Activated T-cell treated with anti-CD3 and anti-CD28 coated beads, Interleukin-2, amount 50 U/mL, for 4 hours (primary cell): ENCODE data around the gene NAB2. TPM values are rescaled to one million over a fixed set of nuclear protein-coding genes. Genes with fewer than 3 reads are reported as not detected.

ENCODE experiments used
- ATAC-seq, 2 donors: fragments of 200-7000 bp; cut with Tn5 transposase; one replicate each; pipeline ENCODE4 v1.10.0; 2021
- DNase-seq: peaks from one replicate; pipeline ENCODE4 v3.0.0-alpha.2; 2020
- H3K27me3 Mint-ChIP-seq: one replicate; pipeline ENCODE4 v1.8.0; 2021; ENCODE audit warnings: low read depth, mixed read lengths
- H3K36me3 Mint-ChIP-seq: one replicate; pipeline ENCODE4 v1.8.0; 2022; ENCODE audit warnings: mixed read lengths; ENCODE audit not compliant: insufficient read depth
- H3K4me1 Mint-ChIP-seq: one replicate; pipeline ENCODE4 v1.8.0; 2021; ENCODE audit warnings: low read depth, mixed read lengths
- H3K4me3 Mint-ChIP-seq: one replicate; pipeline ENCODE4 v1.8.0; 2021; ENCODE audit warnings: mild to moderate bottlenecking, moderate library complexity, mixed read lengths
- H3K9me3 Mint-ChIP-seq: one replicate; pipeline ENCODE4 v1.8.0; 2021; ENCODE audit warnings: mixed read lengths
- total RNA-seq, 3 donors: library from RNA; stranded (reverse); gene quantifications; one replicate each; pipeline ENCODE4 v1.2.1, GENCODE V29; 2021

NAB2 gene
- total RNA-seq, 3 donors from 2014 or later, result 51.3 to 54.6 (median 52.8) TPM

- Mint-ChIP-seq H3K4me3 (peak overlapping the region; percentile 13), H3K4me1 (peaks cover 54% of the 10 kb centered on the region), H3K9me3 (no peaks in the 10 kb centered on the region), H3K27me3 (no peaks in the 10 kb centered on the region), H3K36me3 (peaks cover 38% of the 10 kb centered on the region)
- no peak for ATAC-seq
- DNase-seq, result no peak
These were observed 5.6 kb downstream of the NAB2 start for GRCh38 chr12:57094208-57095160.

GRCh38 chr12:57095440-57095839, 6.5 kb downstream of the NAB2 start:
- Mint-ChIP-seq H3K27me3 (no peaks in the 10 kb centered on the region), H3K4me1 (peaks cover 47% of the 10 kb centered on the region), H3K4me3 (no peak overlapping the region), H3K9me3 (no peaks in the 10 kb centered on the region), H3K36me3 (peaks cover 44% of the 10 kb centered on the region)
- DNase-seq (no peak), ATAC-seq (no peak)

GRCh38 chr12:57096099-57096572, 7.2 kb downstream of the NAB2 start:
- Mint-ChIP-seq H3K27me3 (no peaks in the 10 kb centered on the region), H3K36me3 (peaks cover 41% of the 10 kb centered on the region), H3K9me3 (no peaks in the 10 kb centered on the region), H3K4me3 (no peak overlapping the region), H3K4me1 (peaks cover 40% of the 10 kb centered on the region)
- DNase-seq (no peak), ATAC-seq (no peak)

- Mint-ChIP-seq H3K36me3 (peaks cover 41% of the 10 kb centered on the region), H3K4me3 (no peak overlapping the region), H3K27me3 (no peaks in the 10 kb centered on the region), H3K9me3 (no peaks in the 10 kb centered on the region), H3K4me1 (peaks cover 33% of the 10 kb centered on the region)
- ATAC-seq (no peak), DNase-seq (no peak)
These were observed 8.0 kb downstream of the NAB2 start for GRCh38 chr12:57096748-57097553.

GRCh38 chr12:57097554-57097835, 8.6 kb downstream of the NAB2 start:
- H3K9me3 Mint-ChIP-seq, result no peaks in the 10 kb centered on the region
- H3K4me1 Mint-ChIP-seq, result peaks cover 34% of the 10 kb centered on the region
- no peak overlapping the region for H3K4me3 Mint-ChIP-seq
- H3K36me3 Mint-ChIP-seq, result peaks cover 45% of the 10 kb centered on the region
- DNase-seq (no peak), ATAC-seq (no peak)
- H3K27me3 Mint-ChIP-seq, result no peaks in the 10 kb centered on the region

DNA sequence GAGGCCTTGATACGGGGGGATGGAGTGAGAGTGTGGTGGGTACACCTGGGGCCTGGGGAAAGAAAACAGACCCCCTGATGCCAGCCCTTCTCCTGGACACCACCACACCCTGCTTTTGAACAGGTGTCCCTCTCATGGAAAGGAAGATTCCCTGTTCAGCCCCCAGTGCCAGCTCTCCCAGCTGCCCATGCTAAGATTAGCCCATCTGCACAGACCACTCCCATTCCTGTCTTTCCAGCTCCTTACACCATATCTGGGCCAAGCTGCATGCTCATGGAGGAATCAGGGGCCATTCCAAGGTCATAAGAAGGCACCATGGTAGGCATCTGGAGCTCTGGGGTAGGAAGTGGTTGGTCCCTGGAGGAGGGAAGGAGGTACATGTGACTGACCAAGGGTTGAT, 9.6 kb downstream of the NAB2 start:
- H3K4me1 Mint-ChIP-seq, result peaks cover 23% of the 10 kb centered on the region
- no peak for ATAC-seq
- DNase-seq, result no peak

DNA sequence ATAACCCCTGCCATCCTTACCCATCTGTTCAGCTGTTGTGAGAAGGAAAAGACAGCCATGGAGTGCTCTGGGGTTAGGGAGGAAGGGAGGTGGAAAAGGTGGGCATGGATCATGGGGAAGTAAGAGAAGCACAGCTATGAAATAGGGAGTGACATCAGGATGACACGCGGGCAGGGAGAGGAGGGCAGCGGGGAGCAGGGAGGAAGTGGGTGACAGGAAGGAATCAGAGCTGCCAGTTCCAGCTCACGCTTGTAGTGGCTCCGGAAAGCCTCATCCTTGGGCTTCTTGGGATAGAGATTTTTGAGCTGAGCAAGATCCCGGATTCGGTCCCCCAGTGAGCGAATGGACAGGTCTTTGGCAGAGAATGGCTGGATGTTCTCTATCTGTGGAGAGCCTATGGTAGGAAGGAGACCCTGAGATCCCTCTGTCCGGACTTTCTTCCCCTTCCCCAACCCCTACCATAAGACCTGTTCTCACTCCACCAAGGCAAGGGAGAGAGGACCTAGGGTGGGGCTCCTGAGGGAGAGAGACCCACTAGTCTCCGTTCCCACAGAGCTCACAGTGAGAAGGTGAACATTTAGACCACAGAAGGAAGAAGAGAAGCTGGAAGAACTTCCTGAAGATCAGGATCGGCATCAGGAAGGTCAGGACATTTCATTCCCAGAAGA, 10.3 kb downstream of the NAB2 start:
- no peak overlapping the region for H3K4me3 Mint-ChIP-seq
- DNase-seq (no peak), ATAC-seq (no peak)
- H3K27me3 Mint-ChIP-seq, result no peaks in the 10 kb centered on the region
- H3K9me3 Mint-ChIP-seq, result no peaks in the 10 kb centered on the region
- H3K36me3 Mint-ChIP-seq, result peaks cover 46% of the 10 kb centered on the region
- peaks cover 24% of the 10 kb centered on the region for H3K4me1 Mint-ChIP-seq

More for the DNA sequence above, 9.6 kb downstream of the NAB2 start:
- H3K9me3 Mint-ChIP-seq, result no peaks in the 10 kb centered on the region
- H3K4me3 Mint-ChIP-seq, result no peak overlapping the region
- peaks cover 43% of the 10 kb centered on the region for H3K36me3 Mint-ChIP-seq
- H3K27me3 Mint-ChIP-seq, result no peaks in the 10 kb centered on the region

DNA sequence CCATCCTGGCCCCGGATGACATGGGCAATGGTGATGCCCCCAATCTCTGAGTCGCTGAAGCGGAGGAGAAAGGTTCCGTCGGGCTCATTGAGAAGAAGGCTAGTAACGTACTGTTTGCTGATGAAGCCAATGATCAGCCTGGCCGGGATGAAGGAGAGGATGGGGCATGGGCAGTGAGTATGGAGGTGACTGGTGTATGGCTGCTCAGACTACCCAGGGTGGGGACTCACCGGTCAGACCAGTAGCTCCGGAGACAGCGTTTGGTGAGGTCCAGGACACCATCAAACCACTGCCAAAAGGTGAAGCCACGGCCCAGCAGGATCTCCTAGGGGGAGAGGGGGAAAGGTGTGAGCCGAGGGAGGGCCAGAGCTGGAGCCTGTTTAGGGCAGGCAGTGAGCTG, 10.9 kb downstream of the NAB2 start:
- DNase-seq (no peak), ATAC-seq (no peak)
- no peaks in the 10 kb centered on the region for H3K27me3 Mint-ChIP-seq
- H3K4me3 Mint-ChIP-seq, result no peak overlapping the region
- H3K9me3 Mint-ChIP-seq, result no peaks in the 10 kb centered on the region
- peaks cover 24% of the 10 kb centered on the region for H3K4me1 Mint-ChIP-seq
- H3K36me3 Mint-ChIP-seq, result peaks cover 49% of the 10 kb centered on the region

DNA sequence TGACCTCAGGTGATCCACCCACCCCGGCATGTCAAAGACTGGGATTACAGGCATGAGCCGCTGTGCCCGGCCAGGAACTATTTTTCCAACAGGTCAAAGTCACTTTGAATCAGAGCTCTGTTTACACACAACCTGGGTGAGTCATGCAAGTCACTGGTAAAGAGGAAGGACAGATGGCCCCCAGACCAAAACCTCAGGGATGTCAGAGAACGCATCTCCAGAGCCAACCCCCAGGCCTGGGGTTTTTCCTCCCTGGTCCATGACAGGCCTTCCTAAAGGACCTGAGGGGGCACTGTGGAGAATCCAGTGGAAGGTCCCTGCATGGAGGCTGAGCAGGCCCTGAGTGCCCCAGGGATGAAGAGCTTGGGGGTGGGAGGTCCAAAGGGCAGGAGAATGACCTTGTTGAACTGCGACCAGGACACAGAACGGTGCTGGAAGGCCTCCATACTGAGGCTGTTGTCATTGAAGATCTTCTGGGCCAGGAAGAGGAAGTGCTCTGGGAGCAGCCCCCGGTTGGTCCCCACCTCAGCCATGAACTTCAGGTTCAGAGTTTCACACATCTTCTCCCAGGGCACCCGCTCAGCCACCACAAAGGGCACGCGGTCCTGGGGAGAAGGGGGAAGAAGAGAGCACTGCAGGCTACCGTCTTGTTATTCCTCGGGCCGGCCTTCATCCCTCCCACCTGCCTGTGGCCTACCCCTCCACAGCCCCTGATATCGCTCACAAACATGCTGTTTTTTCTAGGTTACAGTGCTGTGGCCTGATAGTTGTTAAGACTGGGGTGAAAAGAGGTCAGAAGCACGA, 13.2 kb downstream of the NAB2 start:
- no peak for DNase-seq
- H3K9me3 Mint-ChIP-seq, result no peaks in the 10 kb centered on the region
- H3K4me1 Mint-ChIP-seq, result peaks cover 24% of the 10 kb centered on the region
- no peaks in the 10 kb centered on the region for H3K27me3 Mint-ChIP-seq
- peaks cover 56% of the 10 kb centered on the region for H3K36me3 Mint-ChIP-seq
- no peak overlapping the region for H3K4me3 Mint-ChIP-seq
- no peak for ATAC-seq

GRCh38 chr12:57103856-57104255, 14.9 kb downstream of the NAB2 start:
- H3K27me3 Mint-ChIP-seq, result no peaks in the 10 kb centered on the region
- peaks cover 54% of the 10 kb centered on the region for H3K36me3 Mint-ChIP-seq
- ATAC-seq, result peak in 1 of 2 donors; percentile 36
- no peak for DNase-seq
- H3K4me3 Mint-ChIP-seq, result no peak overlapping the region
- H3K9me3 Mint-ChIP-seq, result no peaks in the 10 kb centered on the region
- peaks cover 42% of the 10 kb centered on the region for H3K4me1 Mint-ChIP-seq

GRCh38 chr12:57104292-57104910, 15.5 kb downstream of the NAB2 start:
- ATAC-seq, result no peak
- H3K36me3 Mint-ChIP-seq, result peaks cover 51% of the 10 kb centered on the region
- no peak for DNase-seq
- H3K27me3 Mint-ChIP-seq, result no peaks in the 10 kb centered on the region
- no peak overlapping the region for H3K4me3 Mint-ChIP-seq
- H3K9me3 Mint-ChIP-seq, result no peaks in the 10 kb centered on the region
- H3K4me1 Mint-ChIP-seq, result peaks cover 42% of the 10 kb centered on the region

GRCh38 chr12:57105011-57105753, 16.3 kb downstream of the NAB2 start:
- Mint-ChIP-seq H3K4me3 (no peak overlapping the region), H3K9me3 (no peaks in the 10 kb centered on the region), H3K36me3 (peaks cover 46% of the 10 kb centered on the region), H3K4me1 (peaks cover 48% of the 10 kb centered on the region), H3K27me3 (no peaks in the 10 kb centered on the region)
- no peak for ATAC-seq
- DNase-seq, result no peak
